ENCODE measurements around the gene CAV1. TPM values are rescaled to one million over a fixed set of nuclear protein-coding genes. Genes with fewer than 3 reads are reported as not detected.

The CAV1 gene
- total and polyA plus RNA-seq, 2 experiments from 2014 or later = 16.0 to 21.1 TPM

DNA sequence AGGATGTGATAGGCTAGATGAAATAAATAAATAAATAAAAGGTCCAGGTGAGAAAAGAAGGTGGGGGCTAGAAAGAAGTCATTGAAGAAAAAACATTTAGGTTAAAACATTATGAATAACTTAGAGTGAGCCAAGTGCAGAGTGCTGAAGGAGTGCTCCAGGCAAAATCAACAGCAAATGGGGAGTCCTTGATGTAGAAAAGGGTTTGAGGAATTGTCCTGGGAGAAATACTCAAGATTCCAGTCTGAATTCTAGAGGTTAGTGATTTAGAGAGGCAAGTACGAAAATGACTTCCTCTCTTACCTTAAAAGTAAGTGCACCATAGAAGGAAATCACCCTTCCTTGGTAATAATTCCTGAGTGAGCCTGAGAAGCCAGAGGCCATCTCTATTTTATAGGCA, 19.7 kb downstream of the CAV1 start:
- DNase-seq (ENCODE audit: low spot score) (no peak), ATAC-seq (no peak)
- Histone ChIP-seq H3F3A (replicated peaks; ENCODE audit: low read depth) (no peaks in the 10 kb centered on the region), H4K20me1 (replicated peaks; ENCODE audit: insufficient read depth) (no peaks in the 10 kb centered on the region), H3K79me2 (replicated peaks; ENCODE audit: insufficient read depth) (no peaks in the 10 kb centered on the region), H3K9me2 (ENCODE audit: insufficient read depth) (no peaks in the 10 kb centered on the region), H3K4me1 (ENCODE audit: insufficient read depth) (no peaks in the 10 kb centered on the region), H2AFZ (no peak overlapping the region), H3K4me3 (no peak overlapping the region), H3K36me3 (ENCODE audit: insufficient read depth) (no peaks in the 10 kb centered on the region), H3K4me2 (no peak overlapping the region), H3K27ac (ENCODE audit: low read depth) (no peak overlapping the region), H3K27me3 (ENCODE audit: insufficient read depth) (no peaks in the 10 kb centered on the region)
- TF ChIP-seq EZH2 (IDR thresholded peaks at IDR 0.05; ENCODE audit: low read depth, unreplicated experiment) (no peak), NANOG (IDR thresholded peaks at IDR 0.05; ENCODE audit: borderline replicate concordance) (no peak), POLR2AphosphoS5 (IDR thresholded peaks at IDR 0.05; ENCODE audit: low read depth) (no peak), STAT1 (IDR thresholded peaks at IDR 0.05; ENCODE audit: unreplicated experiment) (no peak), ZNF331 (CRISPR knock-in tag; IDR thresholded peaks at IDR 0.05; ENCODE audit: low read depth) (no peak), JUNB (IDR thresholded peaks at IDR 0.05; ENCODE audit: unreplicated experiment) (no peak), CREB1 (CRISPR knock-in tag; IDR thresholded peaks at IDR 0.05; ENCODE audit: low read depth) (no peak), ZNF114 (CRISPR knock-in tag; IDR thresholded peaks at IDR 0.05) (no peak)
- TF ChIP-seq, protein P1, sequence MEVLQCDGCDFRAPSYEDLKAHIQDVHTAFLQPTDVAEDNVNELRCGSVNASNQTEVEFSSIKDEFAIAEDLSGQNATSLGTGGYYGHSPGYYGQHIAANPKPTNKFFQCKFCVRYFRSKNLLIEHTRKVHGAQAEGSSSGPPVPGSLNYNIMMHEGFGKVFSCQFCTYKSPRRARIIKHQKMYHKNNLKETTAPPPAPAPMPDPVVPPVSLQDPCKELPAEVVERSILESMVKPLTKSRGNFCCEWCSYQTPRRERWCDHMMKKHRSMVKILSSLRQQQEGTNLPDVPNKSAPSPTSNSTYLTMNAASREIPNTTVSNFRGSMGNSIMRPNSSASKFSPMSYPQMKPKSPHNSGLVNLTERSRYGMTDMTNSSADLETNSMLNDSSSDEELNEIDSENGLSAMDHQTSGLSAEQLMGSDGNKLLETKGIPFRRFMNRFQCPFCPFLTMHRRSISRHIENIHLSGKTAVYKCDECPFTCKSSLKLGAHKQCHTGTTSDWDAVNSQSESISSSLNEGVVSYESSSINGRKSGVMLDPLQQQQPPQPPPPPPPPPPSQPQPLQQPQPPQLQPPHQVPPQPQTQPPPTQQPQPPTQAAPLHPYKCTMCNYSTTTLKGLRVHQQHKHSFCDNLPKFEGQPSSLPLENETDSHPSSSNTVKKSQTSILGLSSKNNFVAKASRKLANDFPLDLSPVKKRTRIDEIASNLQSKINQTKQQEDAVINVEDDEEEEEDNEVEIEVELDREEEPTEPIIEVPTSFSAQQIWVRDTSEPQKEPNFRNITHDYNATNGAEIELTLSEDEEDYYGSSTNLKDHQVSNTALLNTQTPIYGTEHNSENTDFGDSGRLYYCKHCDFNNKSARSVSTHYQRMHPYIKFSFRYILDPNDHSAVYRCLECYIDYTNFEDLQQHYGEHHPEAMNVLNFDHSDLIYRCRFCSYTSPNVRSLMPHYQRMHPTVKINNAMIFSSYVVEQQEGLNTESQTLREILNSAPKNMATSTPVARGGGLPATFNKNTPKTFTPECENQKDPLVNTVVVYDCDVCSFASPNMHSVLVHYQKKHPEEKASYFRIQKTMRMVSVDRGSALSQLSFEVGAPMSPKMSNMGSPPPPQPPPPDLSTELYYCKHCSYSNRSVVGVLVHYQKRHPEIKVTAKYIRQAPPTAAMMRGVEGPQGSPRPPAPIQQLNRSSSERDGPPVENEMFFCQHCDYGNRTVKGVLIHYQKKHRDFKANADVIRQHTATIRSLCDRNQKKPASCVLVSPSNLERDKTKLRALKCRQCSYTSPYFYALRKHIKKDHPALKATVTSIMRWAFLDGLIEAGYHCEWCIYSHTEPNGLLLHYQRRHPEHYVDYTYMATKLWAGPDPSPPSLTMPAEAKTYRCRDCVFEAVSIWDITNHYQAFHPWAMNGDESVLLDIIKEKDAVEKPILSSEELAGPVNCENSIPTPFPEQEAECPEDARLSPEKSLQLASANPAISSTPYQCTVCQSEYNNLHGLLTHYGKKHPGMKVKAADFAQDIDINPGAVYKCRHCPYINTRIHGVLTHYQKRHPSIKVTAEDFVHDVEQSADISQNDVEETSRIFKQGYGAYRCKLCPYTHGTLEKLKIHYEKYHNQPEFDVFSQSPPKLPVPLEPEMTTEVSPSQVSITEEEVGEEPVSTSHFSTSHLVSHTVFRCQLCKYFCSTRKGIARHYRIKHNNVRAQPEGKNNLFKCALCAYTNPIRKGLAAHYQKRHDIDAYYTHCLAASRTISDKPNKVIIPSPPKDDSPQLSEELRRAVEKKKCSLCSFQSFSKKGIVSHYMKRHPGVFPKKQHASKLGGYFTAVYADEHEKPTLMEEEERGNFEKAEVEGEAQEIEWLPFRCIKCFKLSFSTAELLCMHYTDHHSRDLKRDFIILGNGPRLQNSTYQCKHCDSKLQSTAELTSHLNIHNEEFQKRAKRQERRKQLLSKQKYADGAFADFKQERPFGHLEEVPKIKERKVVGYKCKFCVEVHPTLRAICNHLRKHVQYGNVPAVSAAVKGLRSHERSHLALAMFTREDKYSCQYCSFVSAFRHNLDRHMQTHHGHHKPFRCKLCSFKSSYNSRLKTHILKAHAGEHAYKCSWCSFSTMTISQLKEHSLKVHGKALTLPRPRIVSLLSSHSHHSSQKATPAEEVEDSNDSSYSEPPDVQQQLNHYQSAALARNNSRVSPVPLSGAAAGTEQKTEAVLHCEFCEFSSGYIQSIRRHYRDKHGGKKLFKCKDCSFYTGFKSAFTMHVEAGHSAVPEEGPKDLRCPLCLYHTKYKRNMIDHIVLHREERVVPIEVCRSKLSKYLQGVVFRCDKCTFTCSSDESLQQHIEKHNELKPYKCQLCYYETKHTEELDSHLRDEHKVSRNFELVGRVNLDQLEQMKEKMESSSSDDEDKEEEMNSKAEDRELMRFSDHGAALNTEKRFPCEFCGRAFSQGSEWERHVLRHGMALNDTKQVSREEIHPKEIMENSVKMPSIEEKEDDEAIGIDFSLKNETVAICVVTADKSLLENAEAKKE (CRISPR knock-in tag; IDR thresholded peaks at IDR 0.05) = no peak
- TF ChIP-seq, protein P2, sequence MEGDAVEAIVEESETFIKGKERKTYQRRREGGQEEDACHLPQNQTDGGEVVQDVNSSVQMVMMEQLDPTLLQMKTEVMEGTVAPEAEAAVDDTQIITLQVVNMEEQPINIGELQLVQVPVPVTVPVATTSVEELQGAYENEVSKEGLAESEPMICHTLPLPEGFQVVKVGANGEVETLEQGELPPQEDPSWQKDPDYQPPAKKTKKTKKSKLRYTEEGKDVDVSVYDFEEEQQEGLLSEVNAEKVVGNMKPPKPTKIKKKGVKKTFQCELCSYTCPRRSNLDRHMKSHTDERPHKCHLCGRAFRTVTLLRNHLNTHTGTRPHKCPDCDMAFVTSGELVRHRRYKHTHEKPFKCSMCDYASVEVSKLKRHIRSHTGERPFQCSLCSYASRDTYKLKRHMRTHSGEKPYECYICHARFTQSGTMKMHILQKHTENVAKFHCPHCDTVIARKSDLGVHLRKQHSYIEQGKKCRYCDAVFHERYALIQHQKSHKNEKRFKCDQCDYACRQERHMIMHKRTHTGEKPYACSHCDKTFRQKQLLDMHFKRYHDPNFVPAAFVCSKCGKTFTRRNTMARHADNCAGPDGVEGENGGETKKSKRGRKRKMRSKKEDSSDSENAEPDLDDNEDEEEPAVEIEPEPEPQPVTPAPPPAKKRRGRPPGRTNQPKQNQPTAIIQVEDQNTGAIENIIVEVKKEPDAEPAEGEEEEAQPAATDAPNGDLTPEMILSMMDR (conservative IDR thresholded peaks at IDR 0.05; ENCODE audit: low read depth in 2 of 2) = no peak
- TF ChIP-seq, protein P3, sequence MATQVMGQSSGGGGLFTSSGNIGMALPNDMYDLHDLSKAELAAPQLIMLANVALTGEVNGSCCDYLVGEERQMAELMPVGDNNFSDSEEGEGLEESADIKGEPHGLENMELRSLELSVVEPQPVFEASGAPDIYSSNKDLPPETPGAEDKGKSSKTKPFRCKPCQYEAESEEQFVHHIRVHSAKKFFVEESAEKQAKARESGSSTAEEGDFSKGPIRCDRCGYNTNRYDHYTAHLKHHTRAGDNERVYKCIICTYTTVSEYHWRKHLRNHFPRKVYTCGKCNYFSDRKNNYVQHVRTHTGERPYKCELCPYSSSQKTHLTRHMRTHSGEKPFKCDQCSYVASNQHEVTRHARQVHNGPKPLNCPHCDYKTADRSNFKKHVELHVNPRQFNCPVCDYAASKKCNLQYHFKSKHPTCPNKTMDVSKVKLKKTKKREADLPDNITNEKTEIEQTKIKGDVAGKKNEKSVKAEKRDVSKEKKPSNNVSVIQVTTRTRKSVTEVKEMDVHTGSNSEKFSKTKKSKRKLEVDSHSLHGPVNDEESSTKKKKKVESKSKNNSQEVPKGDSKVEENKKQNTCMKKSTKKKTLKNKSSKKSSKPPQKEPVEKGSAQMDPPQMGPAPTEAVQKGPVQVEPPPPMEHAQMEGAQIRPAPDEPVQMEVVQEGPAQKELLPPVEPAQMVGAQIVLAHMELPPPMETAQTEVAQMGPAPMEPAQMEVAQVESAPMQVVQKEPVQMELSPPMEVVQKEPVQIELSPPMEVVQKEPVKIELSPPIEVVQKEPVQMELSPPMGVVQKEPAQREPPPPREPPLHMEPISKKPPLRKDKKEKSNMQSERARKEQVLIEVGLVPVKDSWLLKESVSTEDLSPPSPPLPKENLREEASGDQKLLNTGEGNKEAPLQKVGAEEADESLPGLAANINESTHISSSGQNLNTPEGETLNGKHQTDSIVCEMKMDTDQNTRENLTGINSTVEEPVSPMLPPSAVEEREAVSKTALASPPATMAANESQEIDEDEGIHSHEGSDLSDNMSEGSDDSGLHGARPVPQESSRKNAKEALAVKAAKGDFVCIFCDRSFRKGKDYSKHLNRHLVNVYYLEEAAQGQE (IDR thresholded peaks at IDR 0.05; ENCODE audit: unreplicated experiment) = no peak
- TF ChIP-seq, protein P4, sequence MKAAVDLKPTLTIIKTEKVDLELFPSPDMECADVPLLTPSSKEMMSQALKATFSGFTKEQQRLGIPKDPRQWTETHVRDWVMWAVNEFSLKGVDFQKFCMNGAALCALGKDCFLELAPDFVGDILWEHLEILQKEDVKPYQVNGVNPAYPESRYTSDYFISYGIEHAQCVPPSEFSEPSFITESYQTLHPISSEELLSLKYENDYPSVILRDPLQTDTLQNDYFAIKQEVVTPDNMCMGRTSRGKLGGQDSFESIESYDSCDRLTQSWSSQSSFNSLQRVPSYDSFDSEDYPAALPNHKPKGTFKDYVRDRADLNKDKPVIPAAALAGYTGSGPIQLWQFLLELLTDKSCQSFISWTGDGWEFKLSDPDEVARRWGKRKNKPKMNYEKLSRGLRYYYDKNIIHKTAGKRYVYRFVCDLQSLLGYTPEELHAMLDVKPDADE (IDR thresholded peaks at IDR 0.05) = no peak
- H3K36me3 Mint-ChIP-seq (ENCODE audit: low read depth) = no peaks in the 10 kb centered on the region
- H3K27me3 Mint-ChIP-seq (ENCODE audit: insufficient read depth, low read depth, poor library complexity) = peaks cover 2% of the 10 kb centered on the region
- H3K4me1 Mint-ChIP-seq = no peaks in the 10 kb centered on the region
- no peaks in the 10 kb centered on the region for H3K9me3 Mint-ChIP-seq
- H3K4me3 Mint-ChIP-seq = no peak overlapping the region
- H3K27ac Mint-ChIP-seq = no peak overlapping the region
